Measurements from ENCODE around the gene ZFYVE21. TPM values are rescaled to one million over a fixed set of nuclear protein-coding genes. Genes with fewer than 3 reads are reported as not detected.

ZFYVE21 gene
- total and polyA plus RNA-seq, 9 donors: 75.6 to 111 (median 83.1) TPM

GRCh38 chr14:103741876-103742275 is 26.3 kb downstream of the ZFYVE21 start:
- peak in 1 of 5 donors; percentile 52 for DNase-seq
- no peaks in the 10 kb centered on the region for H3K36me3 ChIP-seq
- peak overlapping the region in 1 of 2 donors; percentile 34 for H3K27ac ChIP-seq
- intact Hi-C loops (cut with DNase I): loop anchor here in 1 of 4 donors (5.0 kb wide), 1 partner anchor 310 kb away; no protein-coding TSS in a partner anchor
- no peaks in the 10 kb centered on the region for H3K27me3 ChIP-seq
- H3K4me1 ChIP-seq (ENCODE audit: insufficient read depth): peaks cover 20% of the 10 kb centered on the region
- WGBS, 3 donors: 46 to 65% (median 47%) methylated on average over 9 of the region's 9 CpGs
- no peak overlapping the region for H3K4me3 ChIP-seq
- no peak for TF ChIP-seq CTCF (IDR thresholded peaks at IDR 0.05)
- no peaks in the 10 kb centered on the region for H3K9me3 ChIP-seq

- intact Hi-C loops (cut with DNase I): loop anchor here in 1 of 4 donors (5.0 kb wide), 1 partner anchor 310 kb away; no protein-coding TSS in a partner anchor
- H3K36me3 ChIP-seq: no peaks in the 10 kb centered on the region
- no peak overlapping the region for H3K4me3 ChIP-seq
- TF ChIP-seq POLR2A (IDR thresholded peaks at IDR 0.05): no peak
- H3K9me3 ChIP-seq: no peaks in the 10 kb centered on the region
- no peak for DNase-seq
- WGBS, 3 donors: 89 to 91% (median 90%) methylated on average over 14 of the region's 14 CpGs
- H3K27ac ChIP-seq: no peak overlapping the region
- no peaks in the 10 kb centered on the region for H3K27me3 ChIP-seq
- H3K4me1 ChIP-seq (ENCODE audit: insufficient read depth): peaks cover 14% of the 10 kb centered on the region
Observed at GRCh38 chr14:103742499-103743255, 27.1 kb downstream of the ZFYVE21 start.

DNA sequence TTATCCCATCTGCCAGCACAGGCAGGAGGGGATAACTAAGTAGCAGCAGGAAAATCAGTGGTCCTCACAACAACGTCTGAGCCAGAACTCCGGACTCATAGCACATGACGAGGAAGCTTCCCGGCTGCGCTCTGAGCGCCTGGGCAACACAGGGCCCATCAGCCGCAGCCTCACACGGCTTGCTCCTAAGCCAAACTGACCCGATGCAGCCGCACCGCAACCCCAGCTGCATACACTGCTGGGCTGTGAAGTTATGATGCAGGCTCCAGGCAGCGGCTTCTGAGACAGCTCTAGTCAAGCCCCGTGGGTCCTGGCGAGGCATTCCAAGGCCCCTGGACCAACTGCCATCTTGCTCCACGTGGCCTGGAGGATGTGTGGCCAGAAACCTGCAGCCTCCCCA is 28.1 kb downstream of the ZFYVE21 start:
- TF ChIP-seq POLR2A (IDR thresholded peaks at IDR 0.05) (no peak), EP300 (IDR thresholded peaks at IDR 0.05) (no peak), CTCF (IDR thresholded peaks at IDR 0.05) (no peak)
- Histone ChIP-seq H3K27me3 (no peaks in the 10 kb centered on the region), H3K36me3 (no peaks in the 10 kb centered on the region), H3K9me3 (no peaks in the 10 kb centered on the region), H3K4me3 (no peak overlapping the region), H3K27ac (no peak overlapping the region), H3K4me1 (ENCODE audit: insufficient read depth) (peaks cover 14% of the 10 kb centered on the region)
- no peak for DNase-seq
- 85 to 89% (median 88%) methylated on average over 15 of the region's 15 CpGs for WGBS, 3 donors
- intact Hi-C loops (cut with DNase I): loop anchor here in 1 of 4 donors (5.0 kb wide), 1 partner anchor 311 kb away; no protein-coding TSS in a partner anchor

DNA sequence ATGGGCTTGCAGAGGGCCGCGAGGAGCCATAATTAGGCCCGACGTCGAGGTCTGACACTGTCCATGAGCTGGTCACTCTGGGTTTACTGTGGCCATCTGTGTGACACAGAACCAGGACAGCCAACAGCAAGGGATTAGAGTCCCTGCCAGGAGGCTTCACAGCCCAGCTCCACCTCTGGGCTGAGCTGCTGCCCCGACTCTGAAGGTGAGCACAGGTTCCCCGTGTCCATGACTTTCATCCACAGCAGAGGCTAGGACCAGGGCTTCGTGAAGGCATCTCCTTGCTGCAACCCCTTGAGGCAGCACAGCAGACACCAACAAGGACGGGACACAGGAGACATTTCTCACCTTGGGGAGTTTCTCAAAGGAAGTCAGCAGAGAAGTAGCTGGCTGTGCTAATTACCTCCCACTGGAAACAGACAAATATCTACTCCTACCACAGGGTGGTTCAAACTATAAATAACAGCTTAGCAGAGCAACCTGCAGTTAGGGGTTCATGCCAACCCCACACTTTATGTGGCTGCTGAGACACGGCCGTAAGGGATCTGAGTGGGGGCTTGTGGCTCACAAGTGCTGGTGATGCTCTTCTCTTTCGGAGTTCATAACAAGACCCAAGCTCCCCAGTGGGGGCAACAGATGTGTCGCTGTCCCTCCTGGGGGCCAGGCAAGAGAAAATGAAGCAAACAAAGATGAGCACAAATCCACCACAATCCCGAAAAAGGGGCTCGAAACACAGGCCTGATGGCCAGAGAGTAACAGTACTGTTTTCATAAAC is 29.2 kb downstream of the ZFYVE21 start:
- intact Hi-C loops (cut with DNase I): loop anchor here in 1 of 4 donors (5.0 kb wide), 1 partner anchor 313 kb away; no protein-coding TSS in a partner anchor
- H3K36me3 ChIP-seq: no peaks in the 10 kb centered on the region
- no peak overlapping the region for H3K4me3 ChIP-seq
- no peak overlapping the region for H3K27ac ChIP-seq
- H3K27me3 ChIP-seq: no peaks in the 10 kb centered on the region
- TF ChIP-seq CTCF (IDR thresholded peaks at IDR 0.05): no peak
- no peaks in the 10 kb centered on the region for H3K9me3 ChIP-seq
- 83 to 87% (median 87%) methylated on average over 15 of the region's 15 CpGs for WGBS, 3 donors
- H3K4me1 ChIP-seq (ENCODE audit: insufficient read depth): peaks cover 14% of the 10 kb centered on the region
- DNase-seq: no peak

Data from ovary (tissue), 9 donors.